Dedifferentiated amniotic fluid mesenchymal stem cell (primary cell): ENCODE data around the gene DNAH12.

Experiments used
- DNase-seq: peaks from one replicate; pipeline ENCODE4 v3.0.0-alpha.2; 2016; ENCODE audit errors: extremely low spot score

The DNAH12 gene

GRCh38 chr3:57544181-57545125, at the start of gene DNAH12:
DNAH12 (minus strand) TSS chr3:57544344; CDS start chr3:57542870, 1,474 bp downstream.
- DNase-seq: no peak

GRCh38 chr3:57592306-57592705, 48.2 kb upstream of the DNAH12 start:
- no peak for DNase-seq

- no peak for DNase-seq
Measured at GRCh38 chr3:57587905-57588304, 43.8 kb upstream of the DNAH12 start.

GRCh38 chr3:57586778-57587177, 42.6 kb upstream of the DNAH12 start:
- DNase-seq: no peak

- no peak for DNase-seq
Measured at GRCh38 chr3:57583544-57583943, 39.4 kb upstream of the DNAH12 start.

- no peak for DNase-seq
Measured at GRCh38 chr3:57582474-57583168, 38.5 kb upstream of the DNAH12 start.

- no peak for DNase-seq
Measured at GRCh38 chr3:57577801-57578200, 33.7 kb upstream of the DNAH12 start.

- DNase-seq: no peak
Measured at GRCh38 chr3:57575966-57576626, 32.0 kb upstream of the DNAH12 start.

GRCh38 chr3:57572096-57572495, 28.0 kb upstream of the DNAH12 start:
- DNase-seq: no peak

GRCh38 chr3:57570878-57571277, 26.7 kb upstream of the DNAH12 start:
- no peak for DNase-seq

GRCh38 chr3:57569859-57570450, 25.8 kb upstream of the DNAH12 start:
- DNase-seq: no peak

GRCh38 chr3:57559526-57559925, 15.4 kb upstream of the DNAH12 start:
- peak; percentile 25 for DNase-seq

GRCh38 chr3:57557085-57557537, 13.0 kb upstream of the DNAH12 start:
- DNase-seq: no peak

- DNase-seq: no peak
Measured at GRCh38 chr3:57556459-57557084, 12.4 kb upstream of the DNAH12 start.

GRCh38 chr3:57555738-57556458, 11.8 kb upstream of the DNAH12 start, which contains the start of gene PDE12:
PDE12 (plus strand) TSS chr3:57556274; CDS start chr3:57556380, 106 bp downstream.
- DNase-seq: peak; percentile 84

- DNase-seq: no peak
Measured at GRCh38 chr3:57555306-57555705, 11.2 kb upstream of the DNAH12 start.

- no peak for DNase-seq
Measured at GRCh38 chr3:57546616-57547015, 2.5 kb upstream of the DNAH12 start.

- no peak for DNase-seq
Measured at GRCh38 chr3:57545636-57546268, 1.6 kb upstream of the DNAH12 start.

GRCh38 chr3:57538465-57538864, 5.7 kb downstream of the DNAH12 start:
- no peak for DNase-seq

GRCh38 chr3:57530071-57530608, 14.0 kb downstream of the DNAH12 start:
- no peak for DNase-seq
